Activated T-helper 17 cell treated with anti-CD3 and anti-CD28 coated beads, Interleukin-2, amount 50 U/mL, for 72 hours (primary cell): ENCODE data around the gene KCTD20. TPM values are rescaled to one million over a fixed set of nuclear protein-coding genes. Genes with fewer than 3 reads are reported as not detected.
"Not testable (repeated sequence)": the region's sequence is repeated elsewhere in the genome, so short reads cannot be mapped to it uniquely, and the experiment has no call there.

Experiments used
- ATAC-seq: fragments of 150-1000 bp; cut with Tn5 transposase; replicated peaks from 2 replicates; pipeline ENCODE4 v1.10.0; 2021; ENCODE audit warnings: mild to moderate bottlenecking, moderate library complexity
- H3K27ac Mint-ChIP-seq: one replicate; pipeline ENCODE4 v1.8.0; 2022; ENCODE audit warnings: mixed read lengths
- H3K27me3 Mint-ChIP-seq: one replicate; pipeline ENCODE4 v1.8.0; 2022; ENCODE audit warnings: mixed read lengths
- H3K36me3 Mint-ChIP-seq: one replicate; pipeline ENCODE4 v1.8.0; 2022; ENCODE audit warnings: low read depth, mild to moderate bottlenecking, mixed read lengths
- H3K4me1 Mint-ChIP-seq: one replicate; pipeline ENCODE4 v1.8.0; 2022; ENCODE audit warnings: mixed read lengths
- H3K4me3 Mint-ChIP-seq: one replicate; pipeline ENCODE4 v1.8.0; 2022; ENCODE audit warnings: mild to moderate bottlenecking, mixed read lengths
- H3K9me3 Mint-ChIP-seq: one replicate; pipeline ENCODE4 v1.8.0; 2022; ENCODE audit warnings: mixed read lengths
- total RNA-seq, 2 donors: library from RNA; stranded (reverse); gene quantifications; one replicate each; pipeline ENCODE4 v1.2.3, GENCODE V29; 2022

Gene KCTD20
- total RNA-seq, 2 donors from 2014 or later = 41.1 to 57.6 TPM

- Mint-ChIP-seq H3K27me3 (no peaks in the 10 kb centered on the region), H3K27ac (no peak overlapping the region), H3K4me1 (peaks cover 15% of the 10 kb centered on the region), H3K9me3 (no peaks in the 10 kb centered on the region), H3K4me3 (no peak overlapping the region), H3K36me3 (no peaks in the 10 kb centered on the region)
- ATAC-seq = no peak
Measured at GRCh38 chr6:36463676-36464075, 20.9 kb downstream of the KCTD20 start.

GRCh38 chr6:36464233-36464632, 21.4 kb downstream of the KCTD20 start:
- Mint-ChIP-seq H3K27me3 (no peaks in the 10 kb centered on the region), H3K27ac (no peak overlapping the region), H3K36me3 (peaks cover 3% of the 10 kb centered on the region), H3K4me3 (no peak overlapping the region), H3K4me1 (peaks cover 17% of the 10 kb centered on the region), H3K9me3 (no peaks in the 10 kb centered on the region)
- no peak for ATAC-seq

GRCh38 chr6:36467625-36468024, 24.8 kb downstream of the KCTD20 start:
- no peak for ATAC-seq
- Mint-ChIP-seq H3K27me3 (no peaks in the 10 kb centered on the region), H3K36me3 (peaks cover 37% of the 10 kb centered on the region), H3K4me3 (no peak overlapping the region), H3K27ac (no peak overlapping the region), H3K4me1 (peaks cover 12% of the 10 kb centered on the region), H3K9me3 (no peaks in the 10 kb centered on the region)

GRCh38 chr6:36469148-36469661, 26.4 kb downstream of the KCTD20 start:
- Mint-ChIP-seq H3K36me3 (peaks cover 52% of the 10 kb centered on the region), H3K9me3 (no peaks in the 10 kb centered on the region), H3K4me1 (peaks cover 12% of the 10 kb centered on the region), H3K27ac (peak overlapping the region; percentile 59), H3K27me3 (no peaks in the 10 kb centered on the region), H3K4me3 (no peak overlapping the region)
- no peak for ATAC-seq

GRCh38 chr6:36469946-36470345, 27.1 kb downstream of the KCTD20 start:
- Mint-ChIP-seq H3K36me3 (peaks cover 60% of the 10 kb centered on the region), H3K27me3 (no peaks in the 10 kb centered on the region), H3K4me3 (no peak overlapping the region), H3K9me3 (no peaks in the 10 kb centered on the region), H3K27ac (peak overlapping the region; percentile 59), H3K4me1 (peaks cover 6% of the 10 kb centered on the region)
- no peak for ATAC-seq

GRCh38 chr6:36478051-36478526, 35.3 kb downstream of the KCTD20 start:
- ATAC-seq = no peak
- peaks cover 6% of the 10 kb centered on the region for H3K4me1 Mint-ChIP-seq
- no peaks in the 10 kb centered on the region for H3K9me3 Mint-ChIP-seq
- peaks cover 86% of the 10 kb centered on the region for H3K36me3 Mint-ChIP-seq
- no peak overlapping the region for H3K4me3 Mint-ChIP-seq
- peak overlapping the region; percentile 63 for H3K27ac Mint-ChIP-seq
- H3K27me3 Mint-ChIP-seq = no peaks in the 10 kb centered on the region

- Mint-ChIP-seq H3K4me1 (peaks cover 6% of the 10 kb centered on the region), H3K36me3 (peaks cover 85% of the 10 kb centered on the region), H3K4me3 (no peak overlapping the region), H3K27ac (peak overlapping the region; percentile 63), H3K27me3 (no peaks in the 10 kb centered on the region), H3K9me3 (no peaks in the 10 kb centered on the region)
- ATAC-seq = no peak
Measured at GRCh38 chr6:36479256-36479655, 36.5 kb downstream of the KCTD20 start.

- not testable (repeated sequence) for H3K4me3 Mint-ChIP-seq, H3K9me3 Mint-ChIP-seq, H3K4me1 Mint-ChIP-seq, H3K27me3 Mint-ChIP-seq, H3K27ac Mint-ChIP-seq, ATAC-seq
- peaks cover 95% of the 10 kb centered on the region for H3K36me3 Mint-ChIP-seq
Measured at GRCh38 chr6:36483326-36483725, 40.5 kb downstream of the KCTD20 start.

GRCh38 chr6:36484736-36485135, 41.9 kb downstream of the KCTD20 start:
- Mint-ChIP-seq H3K36me3 (peaks cover 95% of the 10 kb centered on the region), H3K4me3 (no peak overlapping the region), H3K9me3 (no peaks in the 10 kb centered on the region), H3K27ac (peak overlapping the region; percentile 54), H3K4me1 (peaks cover 3% of the 10 kb centered on the region), H3K27me3 (no peaks in the 10 kb centered on the region)
- no peak for ATAC-seq

GRCh38 chr6:36487698-36488097, 44.9 kb downstream of the KCTD20 start:
- no peak for ATAC-seq
- Mint-ChIP-seq H3K27me3 (no peaks in the 10 kb centered on the region), H3K4me3 (no peak overlapping the region), H3K4me1 (peaks cover 3% of the 10 kb centered on the region), H3K27ac (no peak overlapping the region), H3K36me3 (peaks cover 86% of the 10 kb centered on the region), H3K9me3 (no peaks in the 10 kb centered on the region)

GRCh38 chr6:36488221-36488620, 45.4 kb downstream of the KCTD20 start:
- no peaks in the 10 kb centered on the region for H3K27me3 Mint-ChIP-seq
- no peaks in the 10 kb centered on the region for H3K9me3 Mint-ChIP-seq
- H3K4me1 Mint-ChIP-seq = peaks cover 3% of the 10 kb centered on the region
- no peak overlapping the region for H3K4me3 Mint-ChIP-seq
- ATAC-seq = no peak
- H3K27ac Mint-ChIP-seq = no peak overlapping the region
- H3K36me3 Mint-ChIP-seq = peaks cover 87% of the 10 kb centered on the region

- no peak for ATAC-seq
- Mint-ChIP-seq H3K36me3 (peaks cover 87% of the 10 kb centered on the region), H3K4me3 (no peak overlapping the region), H3K27ac (peak overlapping the region; percentile 21), H3K4me1 (peaks cover 13% of the 10 kb centered on the region), H3K27me3 (no peaks in the 10 kb centered on the region), H3K9me3 (no peaks in the 10 kb centered on the region)
Measured at GRCh38 chr6:36489426-36489825, 46.6 kb downstream of the KCTD20 start.

- Mint-ChIP-seq H3K9me3 (no peaks in the 10 kb centered on the region), H3K27me3 (no peaks in the 10 kb centered on the region), H3K4me3 (no peak overlapping the region), H3K4me1 (peaks cover 10% of the 10 kb centered on the region), H3K36me3 (peaks cover 87% of the 10 kb centered on the region), H3K27ac (peak overlapping the region; percentile 33)
- ATAC-seq = no peak
Measured at GRCh38 chr6:36491378-36491965, 48.7 kb downstream of the KCTD20 start.

- Mint-ChIP-seq H3K4me1 (peaks cover 10% of the 10 kb centered on the region), H3K4me3 (no peak overlapping the region), H3K27me3 (no peaks in the 10 kb centered on the region), H3K27ac (peak overlapping the region; percentile 10), H3K36me3 (peaks cover 87% of the 10 kb centered on the region), H3K9me3 (no peaks in the 10 kb centered on the region)
- ATAC-seq = no peak
Measured at GRCh38 chr6:36492092-36492491, 49.3 kb downstream of the KCTD20 start.

- Mint-ChIP-seq H3K36me3 (peaks cover 87% of the 10 kb centered on the region), H3K9me3 (no peaks in the 10 kb centered on the region), H3K4me1 (peaks cover 10% of the 10 kb centered on the region), H3K27ac (peak overlapping the region; percentile 10), H3K27me3 (no peaks in the 10 kb centered on the region), H3K4me3 (no peak overlapping the region)
- ATAC-seq = no peak
Measured at GRCh38 chr6:36492621-36493020, 49.8 kb downstream of the KCTD20 start.
